ENCODE measurements around the gene PAH.

GRCh38 chr12:102896067-102896466 is 21.0 kb downstream of the PAH start:
- TF ChIP-seq EZH2 (IDR thresholded peaks at IDR 0.05; ENCODE audit: insufficient read depth, poor library complexity, severe bottlenecking) (no peak), EZH2phosphoT487 (IDR thresholded peaks at IDR 0.05; ENCODE audit: insufficient read depth, low read depth) (no peak)

All from GM23248 (cell line).